B cell (primary cell): Measurements from ENCODE around the gene CEP250. TPM values are rescaled to one million over a fixed set of nuclear protein-coding genes. Genes with fewer than 3 reads are reported as not detected.

Source experiments
- ATAC-seq: fragments of 200-7000 bp; cut with Tn5 transposase; one replicate; pipeline ENCODE4 v1.10.0; 2021; ENCODE audit warnings: low read depth, mild to moderate bottlenecking, moderate number of reproducible peaks, moderate library complexity
- CTCF ChIA-PET: fragments of 350-600 bp; sonication (Branson Sonifier 250); formaldehyde crosslinking; loops from one replicate; lab custom pipeline; 2021; ENCODE audit warnings: antibody characterized with exemption, inconsistent platforms; lab: Charles Lee
- POLR2A ChIA-PET: fragments of 350-600 bp; sonication (Branson Sonifier 250); formaldehyde crosslinking; loops from one replicate; lab custom pipeline; 2021; ENCODE audit warnings: antibody characterized with exemption; lab: Charles Lee
- DNase-seq: peaks from one replicate; pipeline ENCODE4 v3.0.0; 2013
- H2AFZ ChIP-seq: 2 replicates; pipeline ENCODE4 v1.6.1; 2012; ENCODE audit warnings: mild to moderate bottlenecking, low read depth, low read length; ENCODE audit not compliant: insufficient read depth, poor library complexity, severe bottlenecking
- H3K27ac ChIP-seq, 2 donors: 1 replicate in 1 of 2; 2 replicates in 1 of 2; pipeline ENCODE4 v1.5.1; 2012 to 2013; ENCODE audit warnings: low read length in 2 of 2, mild to moderate bottlenecking in 2 of 2, moderate library complexity in 1 of 2
- H3K27me3 ChIP-seq, 4 experiments: fragments of 200-600 bp in 1 of 4; sonication (generic) in 1 of 4; replicated peaks in 1 of 4; 1 replicate in 2 of 4; 2 replicates in 2 of 4; pipeline versions ENCODE4 v1.6.1 to v1.7.0; 2013 to 2016; ENCODE audit warnings: low read length in 3 of 4, mild to moderate bottlenecking in 2 of 4, mixed read lengths in 1 of 4, moderate library complexity in 1 of 4; ENCODE audit not compliant: insufficient read depth in 4 of 4, control insufficient read depth in 3 of 4; ENCODE audit errors: control extremely low read depth in 1 of 4
- H3K36me3 ChIP-seq, 2 experiments: replicated peaks in 1 of 2; 1 replicate in 1 of 2; 2 replicates in 1 of 2; pipeline versions ENCODE4 v1.6.1 to v1.7.1; 2013; ENCODE audit warnings: low read length in 1 of 2; ENCODE audit not compliant: insufficient read depth in 2 of 2, control insufficient read depth in 1 of 2; ENCODE audit errors: control extremely low read depth in 1 of 2, extremely low read depth in 1 of 2
- H3K4me1 ChIP-seq, 2 donors: fragments of 200-600 bp in 1 of 2; sonication (generic) in 1 of 2; 1 replicate in 1 of 2; 2 replicates in 1 of 2; pipeline versions ENCODE4 v1.5.1 to v1.6.1; 2013 to 2017; ENCODE audit warnings: low read length in 2 of 2; ENCODE audit not compliant: control insufficient read depth in 2 of 2, insufficient read depth in 2 of 2
- H3K4me2 ChIP-seq: replicated peaks from 2 replicates; pipeline ENCODE3; 2012; ENCODE audit warnings: mild to moderate bottlenecking, low read depth, low read length; ENCODE audit not compliant: poor library complexity, severe bottlenecking
- H3K4me3 ChIP-seq, 5 experiments: fragments of 200-600 bp in 1 of 5; sonication (generic) in 1 of 5; 1 replicate in 3 of 5; 2 replicates in 2 of 5; pipeline versions ENCODE4 v1.5.1 to v1.7.0; 2011 to 2016; ENCODE audit warnings: low read length in 4 of 5, mild to moderate bottlenecking in 4 of 5, low read depth in 2 of 5, control low read depth in 1 of 5, moderate library complexity in 1 of 5; ENCODE audit not compliant: insufficient read depth in 1 of 5; ENCODE audit errors: control extremely low read depth in 1 of 5, extremely low read depth in 1 of 5
- H3K79me2 ChIP-seq: fragments of 200-600 bp; sonication (generic); one replicate; pipeline ENCODE4 v1.6.0; 2016; ENCODE audit warnings: low read length; ENCODE audit not compliant: control insufficient read depth, insufficient read depth
- H3K9ac ChIP-seq: fragments of 200-600 bp; sonication (generic); 2 replicates; pipeline ENCODE4 v1.6.1; 2017; ENCODE audit warnings: mild to moderate bottlenecking, low read length, moderate library complexity
- H3K9me3 ChIP-seq, 3 donors: one replicate each; pipeline versions ENCODE4 v1.6.1 to v1.7.1; 2013; ENCODE audit warnings: low read length in 2 of 3; ENCODE audit not compliant: control insufficient read depth in 2 of 3, insufficient read depth in 1 of 3; ENCODE audit errors: control extremely low read depth in 1 of 3
- H4K20me1 ChIP-seq: 2 replicates; pipeline ENCODE4 v1.6.0; 2012; ENCODE audit warnings: mild to moderate bottlenecking, low read length; ENCODE audit not compliant: insufficient read depth, control insufficient read depth, poor library complexity, severe bottlenecking
- H3K27ac Mint-ChIP-seq: one replicate; pipeline ENCODE4 v1.8.0; 2021; ENCODE audit warnings: mixed read lengths
- H3K27me3 Mint-ChIP-seq: one replicate; pipeline ENCODE4 v1.8.0; 2021; ENCODE audit warnings: mixed read lengths
- H3K4me1 Mint-ChIP-seq: one replicate; pipeline ENCODE4 v1.8.0; 2021; ENCODE audit warnings: mixed read lengths
- H3K4me3 Mint-ChIP-seq: one replicate; pipeline ENCODE4 v1.8.0; 2021; ENCODE audit warnings: mixed read lengths
- H3K9me3 Mint-ChIP-seq: one replicate; pipeline ENCODE4 v1.8.0; 2022; ENCODE audit warnings: mixed read lengths; ENCODE audit not compliant: insufficient read depth
- EZH2 ChIP-seq: IDR thresholded peaks from 2 replicates; pipeline ENCODE4 v1.6.1; 2012; ENCODE audit warnings: borderline replicate concordance, low read depth, mild to moderate bottlenecking, moderate library complexity, low read length; ENCODE audit not compliant: insufficient read depth, poor library complexity, severe bottlenecking
- WGBS: methylation state at CpG from one replicate; pipeline ENCODE4 v1.1.5; 2013; ENCODE audit warnings: missing lambda C conversion rate; ENCODE audit not compliant: insufficient coverage; 5-methylcytosine and 5-hydroxymethylcytosine counted together
- intact Hi-C: fragments of 100-400 bp; cut with micrococcal nuclease; formaldehyde crosslinking; loops from one replicate; pipeline ENCODE4 v1.10.0; 2022
- polyA plus RNA-seq: library from polyadenylated mRNA; depleted of rRNA; stranded (reverse); fragments of >200 nt; gene quantifications from 2 replicates; pipeline ENCODE4 v1.2.3, GENCODE V29; 2012
- total RNA-seq, 2 donors: library from RNA; stranded (reverse); fragments of 120-200 nt in 1 of 2; gene quantifications; 1 replicate in 1 of 2; 2 replicates in 1 of 2; pipeline versions ENCODE4 v1.2.3 to v1.2.4, GENCODE V29; 2013 to 2022
- TF ChIP-seq, protein P1 (sequence below): fragments of 200-600 bp; IDR thresholded peaks from one replicate; pipeline ENCODE4 v1.8.0; 2022; ENCODE audit warnings: antibody characterized with exemption, mild to moderate bottlenecking

The CEP250 gene
- total and polyA plus RNA-seq, 2 donors (not counting 1 experiment from before 2014, with no cell fraction given), result 14.6 to 78.5 TPM

DNA sequence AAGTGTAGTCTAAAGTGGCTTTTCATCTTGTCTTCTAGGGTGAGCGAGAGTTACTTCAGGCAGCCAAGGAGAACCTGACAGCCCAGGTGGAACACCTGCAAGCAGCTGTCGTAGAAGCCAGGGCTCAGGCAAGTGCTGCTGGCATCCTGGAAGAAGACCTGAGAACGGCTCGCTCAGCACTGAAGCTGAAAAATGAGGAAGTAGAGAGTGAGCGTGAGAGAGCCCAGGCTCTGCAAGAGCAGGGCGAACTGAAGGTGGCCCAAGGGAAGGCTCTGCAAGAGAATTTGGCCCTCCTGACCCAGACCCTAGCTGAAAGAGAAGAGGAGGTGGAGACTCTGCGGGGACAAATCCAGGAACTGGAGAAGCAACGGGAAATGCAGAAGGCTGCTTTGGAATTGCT lies 47.0 kb downstream of the CEP250 start:
- Histone ChIP-seq H3K36me3 (peaks cover 13 to 77% of the 10 kb centered on the region in 2 experiments), H4K20me1 (peaks cover 55% of the 10 kb centered on the region), H2AFZ (no peak overlapping the region), H3K79me2 (peaks cover 45% of the 10 kb centered on the region), H3K27me3 (no peaks in the 10 kb centered on the region), H3K9me3 (no peaks in the 10 kb centered on the region), H3K4me1 (peaks cover 44 to 53% of the 10 kb centered on the region in 2 donors), H3K27ac (peak overlapping the region in 1 of 2 donors; percentile 68), H3K4me2 (peak overlapping the region; percentile 57), H3K4me3 (no peak overlapping the region), H3K9ac (no peak overlapping the region)
- WGBS, result 4% methylated on average over 8 of the region's 8 CpGs
- Mint-ChIP-seq H3K27ac (peak overlapping the region; percentile 84), H3K4me1 (peaks cover 57% of the 10 kb centered on the region), H3K27me3 (no peaks in the 10 kb centered on the region), H3K4me3 (peak overlapping the region; percentile 54), H3K9me3 (no peaks in the 10 kb centered on the region)
- DNase-seq (peak; percentile 86), ATAC-seq (peak; percentile 94)
- POLR2A ChIA-PET, result interaction anchor here (1.6 to 2.3 kb wide), 3 partner anchors 11 to 47 kb away, joined by 4 to 7 read pairs (median 5); partner anchors contain the start of gene CEP250
- intact Hi-C loops, result loop anchor here (1.0 kb wide), 3 partner anchors 11 to 39 kb away; no protein-coding TSS in a partner anchor
- CTCF ChIA-PET, result interaction anchor here (0.7 to 3.5 kb wide), 10 partner anchors 8 to 490 kb away, joined by 3 to 15 read pairs (median 5); no protein-coding TSS in a partner anchor
- TF ChIP-seq EZH2, result no peak

DNA sequence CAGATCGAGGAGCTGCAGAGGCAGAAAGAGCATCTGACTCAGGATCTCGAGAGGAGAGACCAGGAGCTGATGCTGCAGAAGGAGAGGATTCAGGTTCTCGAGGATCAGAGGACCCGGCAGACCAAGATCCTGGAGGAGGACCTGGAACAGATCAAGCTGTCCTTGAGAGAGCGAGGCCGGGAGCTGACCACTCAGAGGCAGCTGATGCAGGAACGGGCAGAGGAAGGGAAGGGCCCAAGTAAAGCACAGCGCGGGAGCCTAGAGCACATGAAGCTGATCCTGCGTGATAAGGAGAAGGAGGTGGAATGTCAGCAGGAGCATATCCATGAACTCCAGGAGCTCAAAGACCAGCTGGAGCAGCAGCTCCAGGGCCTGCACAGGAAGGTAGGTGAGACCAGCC lies 47.9 kb downstream of the CEP250 start:
- H3K4me1 Mint-ChIP-seq, result peaks cover 65% of the 10 kb centered on the region
- no peaks in the 10 kb centered on the region for H3K9me3 Mint-ChIP-seq
- no peaks in the 10 kb centered on the region for H3K27me3 Mint-ChIP-seq
- H3K27ac ChIP-seq, result no peak overlapping the region
- over 99% methylated on average over 10 of the region's 10 CpGs for WGBS
- CTCF ChIA-PET, result interaction anchor here (1.1 to 3.5 kb wide), 7 partner anchors 7 to 56 kb away, joined by 3 to 15 read pairs (median 5); no protein-coding TSS in a partner anchor
- no peak overlapping the region for H3K4me3 Mint-ChIP-seq
- peaks cover 49% of the 10 kb centered on the region for H3K79me2 ChIP-seq
- ATAC-seq (no peak), DNase-seq (no peak)
- H3K4me3 ChIP-seq, result no peak overlapping the region
- no peaks in the 10 kb centered on the region for H3K9me3 ChIP-seq
- POLR2A ChIA-PET, result interaction anchor here (1.6 to 2.3 kb wide), 3 partner anchors 12 to 48 kb away, joined by 4 to 7 read pairs (median 5); partner anchors contain the start of gene CEP250
- TF ChIP-seq EZH2, result no peak
- TF ChIP-seq, protein P1, sequence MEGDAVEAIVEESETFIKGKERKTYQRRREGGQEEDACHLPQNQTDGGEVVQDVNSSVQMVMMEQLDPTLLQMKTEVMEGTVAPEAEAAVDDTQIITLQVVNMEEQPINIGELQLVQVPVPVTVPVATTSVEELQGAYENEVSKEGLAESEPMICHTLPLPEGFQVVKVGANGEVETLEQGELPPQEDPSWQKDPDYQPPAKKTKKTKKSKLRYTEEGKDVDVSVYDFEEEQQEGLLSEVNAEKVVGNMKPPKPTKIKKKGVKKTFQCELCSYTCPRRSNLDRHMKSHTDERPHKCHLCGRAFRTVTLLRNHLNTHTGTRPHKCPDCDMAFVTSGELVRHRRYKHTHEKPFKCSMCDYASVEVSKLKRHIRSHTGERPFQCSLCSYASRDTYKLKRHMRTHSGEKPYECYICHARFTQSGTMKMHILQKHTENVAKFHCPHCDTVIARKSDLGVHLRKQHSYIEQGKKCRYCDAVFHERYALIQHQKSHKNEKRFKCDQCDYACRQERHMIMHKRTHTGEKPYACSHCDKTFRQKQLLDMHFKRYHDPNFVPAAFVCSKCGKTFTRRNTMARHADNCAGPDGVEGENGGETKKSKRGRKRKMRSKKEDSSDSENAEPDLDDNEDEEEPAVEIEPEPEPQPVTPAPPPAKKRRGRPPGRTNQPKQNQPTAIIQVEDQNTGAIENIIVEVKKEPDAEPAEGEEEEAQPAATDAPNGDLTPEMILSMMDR, result no peak
- H4K20me1 ChIP-seq, result peaks cover 53% of the 10 kb centered on the region
- peaks cover 13 to 77% of the 10 kb centered on the region in 2 experiments for H3K36me3 ChIP-seq
- H3K27me3 ChIP-seq, result no peaks in the 10 kb centered on the region
- H3K9ac ChIP-seq, result no peak overlapping the region
- H3K4me2 ChIP-seq, result peak overlapping the region; percentile 57
- peak overlapping the region; percentile 84 for H3K27ac Mint-ChIP-seq
- peaks cover 53 to 62% of the 10 kb centered on the region in 2 donors for H3K4me1 ChIP-seq
- intact Hi-C loops, result no loop called here
- H2AFZ ChIP-seq, result no peak overlapping the region
